Astrocyte of the cerebellum (primary cell): ENCODE measurements around the gene SEC22C.

ENCODE experiments used
- DNase-seq: peaks from one replicate; pipeline ENCODE4 v3.0.0-alpha.2; 2011; ENCODE audit warnings: low read depth
- H3K4me3 ChIP-seq: 2 replicates; pipeline ENCODE4 v1.5.1; 2011; ENCODE audit warnings: mild to moderate bottlenecking, low read depth, low read length, moderate library complexity
- CTCF ChIP-seq: IDR thresholded peaks from 2 replicates; pipeline ENCODE4 v1.5.1; 2012; ENCODE audit warnings: low read length, low read depth, moderate library complexity, mild to moderate bottlenecking; ENCODE audit errors: missing control alignments
- in situ Hi-C: cut with HindIII; loops from 2 replicates; pipeline ENCODE4 v1.10.0; 2017; ENCODE audit warnings: low sequenced_read_pairs

SEC22C gene

GRCh38 chr3:42510325-42510724 lies 71.4 kb downstream of the SEC22C start:
- no peak for DNase-seq
- H3K4me3 ChIP-seq: no peak overlapping the region
- in situ Hi-C loops: loop anchor here (5.0 kb wide), 1 partner anchor 83 kb away; no protein-coding TSS in a partner anchor
- no peak for TF ChIP-seq CTCF

DNA sequence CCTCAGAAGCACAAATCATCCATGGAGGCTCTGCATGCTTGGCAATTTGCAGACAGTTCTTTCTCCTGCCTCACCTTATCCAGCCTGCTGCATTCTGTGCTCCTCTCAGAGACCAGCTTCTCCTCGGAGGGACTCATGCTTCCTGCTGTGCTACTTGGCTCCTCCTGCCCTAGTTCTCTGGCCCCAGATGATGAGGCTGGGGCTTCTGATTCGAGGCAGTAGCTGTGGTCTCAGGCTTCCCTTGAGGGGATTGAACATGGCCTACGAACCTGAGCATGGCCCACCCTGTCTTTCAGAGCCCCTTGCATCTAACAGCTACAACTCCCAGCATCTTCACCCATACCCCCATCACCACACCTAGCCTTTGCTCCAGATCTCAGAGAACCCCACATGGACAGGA lies 72.7 kb downstream of the SEC22C start:
- in situ Hi-C loops: no loop called here
- no peak overlapping the region for H3K4me3 ChIP-seq
- no peak for TF ChIP-seq CTCF
- no peak for DNase-seq

DNA sequence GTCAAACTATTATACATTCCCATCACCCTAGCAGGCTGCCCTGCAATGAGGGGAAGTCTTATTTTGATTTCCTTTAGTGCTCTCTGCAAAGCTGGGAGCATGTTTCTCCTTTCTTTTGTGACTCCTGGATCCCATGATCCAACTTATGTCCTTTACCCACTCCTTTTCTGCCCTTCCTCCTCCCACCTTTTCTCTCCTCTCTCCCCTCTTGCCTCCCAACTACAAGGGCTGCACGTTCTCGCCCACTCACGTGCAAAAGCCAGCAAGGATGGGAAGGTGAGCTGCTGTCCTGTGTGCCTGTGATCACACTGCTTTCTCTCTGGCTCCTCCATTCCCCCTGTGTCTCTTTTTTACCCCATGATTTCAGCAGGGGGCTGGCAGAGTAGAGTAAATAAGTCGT lies 73.2 kb downstream of the SEC22C start:
- TF ChIP-seq CTCF: no peak
- no peak for DNase-seq
- in situ Hi-C loops: no loop called here
- no peak overlapping the region for H3K4me3 ChIP-seq

- DNase-seq: no peak
- H3K4me3 ChIP-seq: no peak overlapping the region
- in situ Hi-C loops: no loop called here
- no peak for TF ChIP-seq CTCF
Measured at GRCh38 chr3:42507761-42508335, 73.9 kb downstream of the SEC22C start.

GRCh38 chr3:42507252-42507651 lies 74.5 kb downstream of the SEC22C start:
- no peak overlapping the region for H3K4me3 ChIP-seq
- in situ Hi-C loops: no loop called here
- DNase-seq: no peak
- no peak for TF ChIP-seq CTCF

GRCh38 chr3:42505849-42506410 lies 75.8 kb downstream of the SEC22C start:
- TF ChIP-seq CTCF: no peak
- DNase-seq: no peak
- no peak overlapping the region for H3K4me3 ChIP-seq
- in situ Hi-C loops: no loop called here
